ENCODE results near the gene RFX7.

Gene RFX7

DNA sequence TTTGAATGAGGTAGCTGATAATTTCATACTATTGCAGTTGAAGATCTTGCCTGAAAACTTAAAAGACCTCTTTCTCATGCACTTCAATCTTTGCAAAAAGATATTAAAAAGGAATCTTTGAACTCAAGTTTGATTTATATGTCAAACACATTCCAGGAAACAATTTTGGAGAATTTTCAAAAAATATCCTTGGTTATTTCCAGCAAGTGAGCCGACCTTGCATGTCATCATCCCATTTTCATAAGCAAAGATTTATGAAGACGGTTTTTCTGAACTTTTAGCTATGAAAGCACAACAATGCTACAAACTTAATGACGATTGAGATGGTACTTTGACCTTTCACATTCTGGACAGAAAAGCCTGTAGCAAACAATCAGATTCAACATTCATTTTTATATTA, 95.6 kb downstream of the RFX7 start:
- DNase-seq (ENCODE audit: low read depth, low spot score) = no peak
- no CpG with 5 or more reads among the region's 3 CpGs for WGBS (ENCODE audit: insufficient coverage, insufficient read length)
- no peak overlapping the region for H3K4me3 ChIP-seq (ENCODE audit: low read length)
- no peaks in the 10 kb centered on the region; the same call in 1 of the 2 replicates for H3K4me1 ChIP-seq (ENCODE audit: control insufficient read depth, insufficient read depth, low read length)
- H3K27ac ChIP-seq (ENCODE audit: low read length) = no peak overlapping the region
- H3K36me3 ChIP-seq (ENCODE audit: control insufficient read depth, insufficient read depth, low read length) = no peaks in the 10 kb centered on the region
- H3K27me3 ChIP-seq (ENCODE audit: control insufficient read depth, insufficient read depth, low read length) = no peaks in the 10 kb centered on the region
- H3K9me3 ChIP-seq (ENCODE audit: control insufficient read depth, insufficient read depth, low read length) = no peaks in the 10 kb centered on the region

DNA sequence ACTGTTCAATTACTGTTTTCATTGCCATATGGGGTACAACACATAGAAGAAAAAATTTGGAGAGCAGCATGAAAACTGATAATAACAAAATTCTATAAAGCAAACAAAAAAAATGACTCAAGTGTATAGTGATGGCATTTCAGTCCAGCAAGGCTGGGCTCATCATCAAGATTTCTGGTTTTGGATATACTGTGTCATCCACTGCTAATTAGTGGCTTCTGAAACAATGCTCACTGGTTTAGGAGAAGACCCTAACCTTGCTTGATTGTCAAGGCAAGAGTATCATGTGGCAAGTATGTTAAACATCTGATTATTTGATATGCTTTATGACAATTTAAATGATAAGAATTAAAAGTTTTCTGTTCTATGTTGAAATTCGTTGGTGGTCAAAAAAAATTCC, 96.9 kb downstream of the RFX7 start:
- no CpG with 5 or more reads among the region's 1 CpG for WGBS (ENCODE audit: insufficient coverage, insufficient read length)
- no peaks in the 10 kb centered on the region for H3K9me3 ChIP-seq (ENCODE audit: control insufficient read depth, insufficient read depth, low read length)
- DNase-seq (ENCODE audit: low read depth, low spot score) = no peak
- no peak overlapping the region for H3K4me3 ChIP-seq (ENCODE audit: low read length)
- no peaks in the 10 kb centered on the region for H3K36me3 ChIP-seq (ENCODE audit: control insufficient read depth, insufficient read depth, low read length)
- no peaks in the 10 kb centered on the region for H3K27me3 ChIP-seq (ENCODE audit: control insufficient read depth, insufficient read depth, low read length)
- no peak overlapping the region for H3K27ac ChIP-seq (ENCODE audit: low read length)
- no peaks in the 10 kb centered on the region; the same call in 1 of the 2 replicates for H3K4me1 ChIP-seq (ENCODE audit: control insufficient read depth, insufficient read depth, low read length)

DNA sequence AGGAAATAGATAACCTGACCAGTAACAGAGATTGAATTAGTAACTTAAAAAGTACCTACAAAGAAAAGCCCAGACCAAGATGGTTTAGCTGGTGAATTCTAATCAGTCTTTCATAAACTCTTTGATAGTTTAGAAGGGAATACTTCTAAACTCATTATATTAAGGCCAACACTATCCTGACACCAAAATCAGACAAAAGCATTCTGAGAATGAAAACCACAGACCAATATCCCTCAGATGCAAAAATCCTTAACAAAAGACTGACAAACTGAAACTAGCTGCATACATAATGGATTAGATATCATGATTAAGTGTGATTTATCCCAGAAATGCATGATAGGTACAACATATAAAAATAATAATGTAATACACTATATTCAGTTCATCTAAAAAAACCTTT, 115.6 kb downstream of the RFX7 start:
- no peaks in the 10 kb centered on the region for H3K9me3 ChIP-seq (ENCODE audit: control insufficient read depth, insufficient read depth, low read length)
- H3K27me3 ChIP-seq (ENCODE audit: control insufficient read depth, insufficient read depth, low read length) = no peaks in the 10 kb centered on the region
- no peaks in the 10 kb centered on the region for H3K36me3 ChIP-seq (ENCODE audit: control insufficient read depth, insufficient read depth, low read length)
- H3K4me3 ChIP-seq (ENCODE audit: low read length) = no peak overlapping the region
- no peak overlapping the region for H3K27ac ChIP-seq (ENCODE audit: low read length)
- H3K4me1 ChIP-seq (ENCODE audit: control insufficient read depth, insufficient read depth, low read length) = no peaks in the 10 kb centered on the region
- DNase-seq (ENCODE audit: low read depth, low spot score) = no peak

DNA sequence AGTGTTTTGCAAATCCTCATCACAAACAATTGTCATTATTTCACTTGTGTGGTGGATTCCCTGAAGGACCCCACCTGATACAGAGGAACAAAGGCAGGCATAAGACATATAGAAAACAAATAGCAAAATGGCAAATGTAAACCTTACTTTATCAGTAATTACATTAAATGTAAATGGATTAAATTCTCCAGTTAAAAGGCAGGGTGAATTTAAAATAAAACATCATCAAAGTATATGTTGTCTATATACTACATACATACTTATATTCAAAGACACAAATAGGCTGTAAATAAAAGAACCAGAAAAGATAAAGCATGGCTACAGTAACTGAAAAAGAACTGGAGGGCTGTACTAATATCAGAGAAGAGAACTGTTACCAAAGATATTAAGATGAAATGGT, 117.3 kb downstream of the RFX7 start:
- DNase-seq (ENCODE audit: low read depth, low spot score) = no peak
- no peaks in the 10 kb centered on the region for H3K9me3 ChIP-seq (ENCODE audit: control insufficient read depth, insufficient read depth, low read length)
- H3K4me3 ChIP-seq (ENCODE audit: low read length) = no peak overlapping the region
- no peaks in the 10 kb centered on the region for H3K4me1 ChIP-seq (ENCODE audit: control insufficient read depth, insufficient read depth, low read length)
- no peaks in the 10 kb centered on the region for H3K36me3 ChIP-seq (ENCODE audit: control insufficient read depth, insufficient read depth, low read length)
- H3K27ac ChIP-seq (ENCODE audit: low read length) = no peak overlapping the region
- no peaks in the 10 kb centered on the region for H3K27me3 ChIP-seq (ENCODE audit: control insufficient read depth, insufficient read depth, low read length)

DNA sequence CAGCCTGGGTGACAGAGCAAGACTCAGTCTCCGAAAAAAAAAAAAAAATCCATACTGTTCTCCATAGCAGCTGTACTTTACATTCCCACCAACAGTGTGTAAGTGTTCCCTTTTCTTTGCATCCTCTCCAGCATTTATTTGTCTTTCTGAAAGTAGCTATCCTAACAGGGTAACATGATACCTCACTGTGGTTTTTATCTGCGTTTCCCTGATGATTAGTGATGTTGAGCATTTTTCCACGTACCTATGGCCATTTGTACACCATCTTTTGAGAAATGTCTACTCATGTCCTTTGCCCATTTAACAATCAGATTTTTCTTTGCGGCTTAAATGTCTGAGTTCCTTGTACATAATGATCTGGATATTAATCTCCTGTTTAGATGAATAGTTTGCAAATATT, 119.3 kb downstream of the RFX7 start:
- Histone ChIP-seq H3K36me3 (ENCODE audit: control insufficient read depth, insufficient read depth, low read length) (no peaks in the 10 kb centered on the region), H3K4me1 (ENCODE audit: control insufficient read depth, insufficient read depth, low read length) (no peaks in the 10 kb centered on the region), H3K9me3 (ENCODE audit: control insufficient read depth, insufficient read depth, low read length) (no peaks in the 10 kb centered on the region), H3K4me3 (ENCODE audit: low read length) (no peak overlapping the region), H3K27me3 (ENCODE audit: control insufficient read depth, insufficient read depth, low read length) (no peaks in the 10 kb centered on the region), H3K27ac (ENCODE audit: low read length) (no peak overlapping the region)
- WGBS (ENCODE audit: insufficient coverage, insufficient read length) = no CpG with 5 or more reads among the region's 4 CpGs
- DNase-seq (ENCODE audit: low read depth, low spot score) = no peak

DNA sequence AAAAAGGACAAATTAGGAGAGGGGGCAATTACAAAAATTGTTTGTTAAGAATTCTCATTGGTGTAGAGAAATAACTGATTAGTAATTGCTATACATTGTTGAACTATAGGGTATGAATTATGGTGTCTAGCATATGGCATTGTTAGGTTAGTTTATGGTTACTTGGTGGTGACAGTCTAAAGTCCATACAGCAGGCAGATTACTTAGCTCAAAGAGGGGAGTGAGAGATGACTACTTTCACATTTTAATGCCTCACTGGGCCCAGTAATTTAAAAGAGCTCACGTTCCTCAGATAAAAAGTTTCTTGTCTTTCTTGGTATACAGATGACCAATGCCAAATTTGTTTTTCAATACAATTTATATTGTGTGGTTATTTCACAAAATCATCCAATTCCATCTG, 137.8 kb downstream of the RFX7 start:
- H3K36me3 ChIP-seq (ENCODE audit: control insufficient read depth, insufficient read depth, low read length) = no peaks in the 10 kb centered on the region
- H3K27me3 ChIP-seq (ENCODE audit: control insufficient read depth, insufficient read depth, low read length) = no peaks in the 10 kb centered on the region
- no peaks in the 10 kb centered on the region for H3K4me1 ChIP-seq (ENCODE audit: control insufficient read depth, insufficient read depth, low read length)
- no CpG with 5 or more reads among the region's 1 CpG for WGBS (ENCODE audit: insufficient coverage, insufficient read length)
- no peak overlapping the region for H3K4me3 ChIP-seq (ENCODE audit: low read length)
- DNase-seq (ENCODE audit: low read depth, low spot score) = no peak
- no peaks in the 10 kb centered on the region for H3K9me3 ChIP-seq (ENCODE audit: control insufficient read depth, insufficient read depth, low read length)
- H3K27ac ChIP-seq (ENCODE audit: low read length) = no peak overlapping the region

DNA sequence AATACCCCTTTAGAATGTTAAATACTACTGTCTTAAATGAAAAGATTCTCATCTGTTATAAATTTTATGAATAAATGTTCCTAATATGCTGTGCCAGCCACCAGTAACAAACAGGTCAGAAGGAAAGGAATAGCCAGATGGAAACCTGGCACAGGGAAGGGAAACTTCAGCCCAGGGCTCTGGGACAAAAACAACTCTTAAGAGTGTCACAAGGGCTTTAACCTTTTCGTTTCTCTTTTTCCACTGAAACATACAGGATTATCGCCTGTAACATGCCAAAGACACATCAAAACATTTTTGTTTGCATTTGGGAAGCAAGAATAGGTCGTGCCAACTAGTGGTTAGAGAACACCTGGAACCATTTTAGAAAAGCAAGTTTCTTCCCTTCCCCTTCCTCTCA, 141.2 kb downstream of the RFX7 start:
- Histone ChIP-seq H3K4me1 (ENCODE audit: control insufficient read depth, insufficient read depth, low read length) (no peaks in the 10 kb centered on the region), H3K36me3 (ENCODE audit: control insufficient read depth, insufficient read depth, low read length) (no peaks in the 10 kb centered on the region), H3K27ac (ENCODE audit: low read length) (no peak overlapping the region), H3K27me3 (ENCODE audit: control insufficient read depth, insufficient read depth, low read length) (no peaks in the 10 kb centered on the region), H3K4me3 (ENCODE audit: low read length) (no peak overlapping the region), H3K9me3 (ENCODE audit: control insufficient read depth, insufficient read depth, low read length) (no peaks in the 10 kb centered on the region)
- WGBS (ENCODE audit: insufficient coverage, insufficient read length) = no CpG with 5 or more reads among the region's 3 CpGs
- DNase-seq (ENCODE audit: low read depth, low spot score) = no peak

DNA sequence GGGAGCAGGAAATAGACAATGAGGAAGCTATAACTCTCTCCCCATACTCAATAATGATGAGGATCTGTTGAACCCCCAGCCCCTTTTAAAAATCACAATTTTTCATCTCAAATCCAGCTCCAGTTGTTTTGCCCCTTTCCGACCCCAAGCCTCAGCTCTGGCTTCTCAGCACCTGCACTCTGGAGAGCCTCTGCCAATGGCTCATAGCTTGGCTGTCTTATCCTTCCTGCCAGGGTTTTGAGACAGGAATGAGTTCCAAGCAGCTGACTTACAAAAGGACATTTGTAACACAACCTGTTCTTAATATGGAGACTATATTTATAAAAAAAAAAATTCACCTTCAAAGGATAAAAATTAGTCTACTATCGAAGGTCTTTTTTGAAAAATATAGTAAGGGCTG, 144.4 kb downstream of the RFX7 start:
- Histone ChIP-seq H3K27ac (ENCODE audit: low read length) (no peak overlapping the region), H3K4me1 (ENCODE audit: control insufficient read depth, insufficient read depth, low read length) (no peaks in the 10 kb centered on the region), H3K36me3 (ENCODE audit: control insufficient read depth, insufficient read depth, low read length) (peaks cover 20% of the 10 kb centered on the region), H3K9me3 (ENCODE audit: control insufficient read depth, insufficient read depth, low read length) (no peaks in the 10 kb centered on the region), H3K4me3 (ENCODE audit: low read length) (no peak overlapping the region), H3K27me3 (ENCODE audit: control insufficient read depth, insufficient read depth, low read length) (no peaks in the 10 kb centered on the region)
- no peak for DNase-seq (ENCODE audit: low read depth, low spot score)
- WGBS (ENCODE audit: insufficient coverage, insufficient read length) = no CpG with 5 or more reads among the region's 2 CpGs

DNA sequence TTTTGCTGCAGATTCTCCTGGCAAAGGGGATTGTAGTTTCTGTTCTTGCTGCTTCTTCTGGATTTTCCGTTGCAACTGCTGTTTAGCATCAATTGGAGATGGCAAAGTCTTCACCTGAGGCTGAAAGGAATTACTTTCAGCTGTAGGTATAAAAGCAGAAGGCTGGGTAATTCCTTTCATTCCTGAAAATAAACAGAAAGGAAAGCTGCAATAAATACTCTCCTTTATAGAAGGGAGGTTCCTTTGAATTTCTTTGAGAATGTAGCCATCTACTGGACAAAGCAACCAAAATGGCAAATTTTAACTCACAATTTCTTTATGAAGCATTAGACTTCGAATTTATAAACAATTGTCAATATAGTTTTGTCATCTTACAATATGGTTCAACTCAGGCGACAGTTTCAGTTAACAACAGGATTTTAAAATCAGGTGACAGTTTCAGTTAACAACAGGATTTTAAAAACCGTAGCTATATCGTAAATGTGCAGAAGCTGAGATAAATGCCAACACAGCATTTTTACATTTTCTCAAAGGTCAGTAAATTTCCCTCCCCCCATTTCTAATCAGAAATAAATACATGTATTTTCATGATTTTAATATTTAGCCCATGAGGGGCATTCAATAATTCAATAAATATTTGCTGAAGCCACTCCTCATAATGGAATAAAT, 145.3 kb downstream of the RFX7 start:
- WGBS (ENCODE audit: insufficient coverage, insufficient read length) = no CpG with 5 or more reads among the region's 5 CpGs
- H3K9me3 ChIP-seq (ENCODE audit: control insufficient read depth, insufficient read depth, low read length) = no peaks in the 10 kb centered on the region
- H3K4me3 ChIP-seq (ENCODE audit: low read length) = no peak overlapping the region
- DNase-seq (ENCODE audit: low read depth, low spot score) = no peak
- no peaks in the 10 kb centered on the region for H3K4me1 ChIP-seq (ENCODE audit: control insufficient read depth, insufficient read depth, low read length)
- peaks cover 27% of the 10 kb centered on the region for H3K36me3 ChIP-seq (ENCODE audit: control insufficient read depth, insufficient read depth, low read length)
- no peak overlapping the region for H3K27ac ChIP-seq (ENCODE audit: low read length)
- H3K27me3 ChIP-seq (ENCODE audit: control insufficient read depth, insufficient read depth, low read length) = no peaks in the 10 kb centered on the region

DNA sequence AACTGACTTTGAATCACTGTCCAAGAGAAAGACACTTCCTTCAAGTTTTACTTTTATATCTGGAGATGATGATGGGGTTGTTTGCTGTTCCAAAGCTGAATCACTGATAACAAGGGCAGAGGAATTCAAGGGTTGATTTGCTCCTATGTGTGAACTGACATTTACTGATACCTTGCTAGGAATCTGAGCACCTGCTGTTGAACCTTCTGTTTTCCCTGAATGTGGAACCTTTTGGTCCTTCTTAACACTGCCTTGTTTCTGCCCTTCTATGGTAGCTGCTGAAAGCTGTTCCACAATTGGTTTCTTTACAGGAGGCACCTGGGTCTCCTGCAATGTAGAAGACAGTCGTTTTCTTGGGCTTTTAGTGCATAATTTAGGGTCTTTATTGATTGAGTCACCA, 148.3 kb downstream of the RFX7 start:
- no peak for DNase-seq (ENCODE audit: low read depth, low spot score)
- no CpG with 5 or more reads among the region's 1 CpG for WGBS (ENCODE audit: insufficient coverage, insufficient read length)
- H3K36me3 ChIP-seq (ENCODE audit: control insufficient read depth, insufficient read depth, low read length) = peaks cover 29% of the 10 kb centered on the region
- no peak overlapping the region for H3K4me3 ChIP-seq (ENCODE audit: low read length)
- H3K4me1 ChIP-seq (ENCODE audit: control insufficient read depth, insufficient read depth, low read length) = no peaks in the 10 kb centered on the region
- H3K9me3 ChIP-seq (ENCODE audit: control insufficient read depth, insufficient read depth, low read length) = no peaks in the 10 kb centered on the region
- no peak overlapping the region for H3K27ac ChIP-seq (ENCODE audit: low read length)
- no peaks in the 10 kb centered on the region for H3K27me3 ChIP-seq (ENCODE audit: control insufficient read depth, insufficient read depth, low read length)

DNA sequence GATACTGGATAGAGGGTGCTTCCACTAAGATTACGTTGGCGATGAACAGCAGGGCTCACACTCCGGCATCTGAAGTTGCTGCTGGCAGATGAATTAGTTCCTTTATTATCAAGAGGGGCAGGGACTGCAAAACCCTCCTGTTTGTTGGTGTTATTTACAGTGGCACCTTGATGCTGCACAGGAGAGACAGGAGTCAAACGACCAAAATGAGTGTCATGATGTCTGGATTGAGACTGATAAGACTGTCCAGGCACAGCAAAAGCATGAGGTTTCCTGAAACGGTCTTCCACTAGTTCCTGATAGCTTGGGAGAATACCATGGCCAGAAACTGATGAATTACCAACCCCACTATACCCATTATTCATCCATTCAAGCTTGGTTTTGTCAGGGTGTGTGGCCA, 149.5 kb downstream of the RFX7 start:
- H3K36me3 ChIP-seq (ENCODE audit: control insufficient read depth, insufficient read depth, low read length) = peaks cover 29% of the 10 kb centered on the region
- H3K9me3 ChIP-seq (ENCODE audit: control insufficient read depth, insufficient read depth, low read length) = no peaks in the 10 kb centered on the region
- no peak for DNase-seq (ENCODE audit: low read depth, low spot score)
- no peaks in the 10 kb centered on the region for H3K4me1 ChIP-seq (ENCODE audit: control insufficient read depth, insufficient read depth, low read length)
- no CpG with 5 or more reads among the region's 5 CpGs for WGBS (ENCODE audit: insufficient coverage, insufficient read length)
- H3K4me3 ChIP-seq (ENCODE audit: low read length) = no peak overlapping the region
- H3K27ac ChIP-seq (ENCODE audit: low read length) = no peak overlapping the region
- no peaks in the 10 kb centered on the region for H3K27me3 ChIP-seq (ENCODE audit: control insufficient read depth, insufficient read depth, low read length)

Data from iPS DF 6.9 (cell line).